ENCODE measurements around the gene ULK3. TPM values are rescaled to one million over a fixed set of nuclear protein-coding genes. Genes with fewer than 3 reads are reported as not detected.

ULK3 gene
- total RNA-seq, 2 experiments from 2014 or later = 37.8 to 38.9 TPM

GRCh38 chr15:74792227-74793016 is 50.5 kb downstream of the ULK3 start:
- peak overlapping the region; percentile 28 for H3K4me3 ChIP-seq (ENCODE audit: low read length)
- Mint-ChIP-seq H3K4me3 (peak overlapping the region; percentile 75), H3K27me3 (no peaks in the 10 kb centered on the region), H3K27ac (peak overlapping the region; percentile 94), H3K4me1 (ENCODE audit: low read depth) (peaks cover 90% of the 10 kb centered on the region), H3K9me3 (no peaks in the 10 kb centered on the region), H3K36me3 (ENCODE audit: low read depth) (peaks cover 49% of the 10 kb centered on the region)
- peak in 2 of 14 experiments; percentile 34 to 45 for DNase-seq
- ATAC-seq (ENCODE audit: poor library complexity) = no peak
- TF ChIP-seq, protein P1, sequence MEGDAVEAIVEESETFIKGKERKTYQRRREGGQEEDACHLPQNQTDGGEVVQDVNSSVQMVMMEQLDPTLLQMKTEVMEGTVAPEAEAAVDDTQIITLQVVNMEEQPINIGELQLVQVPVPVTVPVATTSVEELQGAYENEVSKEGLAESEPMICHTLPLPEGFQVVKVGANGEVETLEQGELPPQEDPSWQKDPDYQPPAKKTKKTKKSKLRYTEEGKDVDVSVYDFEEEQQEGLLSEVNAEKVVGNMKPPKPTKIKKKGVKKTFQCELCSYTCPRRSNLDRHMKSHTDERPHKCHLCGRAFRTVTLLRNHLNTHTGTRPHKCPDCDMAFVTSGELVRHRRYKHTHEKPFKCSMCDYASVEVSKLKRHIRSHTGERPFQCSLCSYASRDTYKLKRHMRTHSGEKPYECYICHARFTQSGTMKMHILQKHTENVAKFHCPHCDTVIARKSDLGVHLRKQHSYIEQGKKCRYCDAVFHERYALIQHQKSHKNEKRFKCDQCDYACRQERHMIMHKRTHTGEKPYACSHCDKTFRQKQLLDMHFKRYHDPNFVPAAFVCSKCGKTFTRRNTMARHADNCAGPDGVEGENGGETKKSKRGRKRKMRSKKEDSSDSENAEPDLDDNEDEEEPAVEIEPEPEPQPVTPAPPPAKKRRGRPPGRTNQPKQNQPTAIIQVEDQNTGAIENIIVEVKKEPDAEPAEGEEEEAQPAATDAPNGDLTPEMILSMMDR (IDR thresholded peaks at IDR 0.05) = no peak
- intact Hi-C loops (cut with DNase I, micrococcal nuclease) = loop anchor here (1.0 kb wide), 2 partner anchors 11 to 21 kb away; no protein-coding TSS in a partner anchor
- peaks cover 56% of the 10 kb centered on the region for H3K36me3 ChIP-seq (ENCODE audit: insufficient read depth, low read length)
- H3K9me3 ChIP-seq (ENCODE audit: control insufficient read depth in 1 of 2, insufficient read depth in 1 of 2, low read length in 2 of 2) = no peaks in the 10 kb centered on the region
- ChIA-PET POLR2A (interaction anchor here (1.0 to 33.5 kb wide), 6 partner anchors 13 to 177 kb away, joined by 3 to 925 read pairs (median 3); partner anchors contain the start of genes CLK3, CSK and ULK3), CTCF (interaction anchor here (0.5 to 14.8 kb wide), 7 partner anchors 12 to 195 kb away, joined by 3 to 353 read pairs (median 5); partner anchors contain the start of genes CSK and ULK3)
- H3K4me1 ChIP-seq (ENCODE audit: insufficient read depth, low read length) = peaks cover 96% of the 10 kb centered on the region
- no peaks in the 10 kb centered on the region for H3K27me3 ChIP-seq (ENCODE audit: control insufficient read depth in 1 of 2, insufficient read depth in 2 of 2, low read length in 2 of 2)
- H3K27ac ChIP-seq (ENCODE audit: low read depth in 1 of 2, low read length in 2 of 2) = peak overlapping the region; percentile 58 to 90

- Histone ChIP-seq H3K27me3 (ENCODE audit: control insufficient read depth in 1 of 2, insufficient read depth in 2 of 2, low read length in 2 of 2) (no peaks in the 10 kb centered on the region), H3K9me3 (ENCODE audit: control insufficient read depth in 1 of 2, insufficient read depth in 1 of 2, low read length in 2 of 2) (no peaks in the 10 kb centered on the region), H3K4me3 (ENCODE audit: low read length) (no peak overlapping the region), H3K36me3 (ENCODE audit: insufficient read depth, low read length) (peaks cover 56% of the 10 kb centered on the region), H3K4me1 (ENCODE audit: insufficient read depth, low read length) (peaks cover 96% of the 10 kb centered on the region), H3K27ac (ENCODE audit: low read depth in 1 of 2, low read length in 2 of 2) (peak overlapping the region; percentile 58 to 90)
- peak overlapping the region; percentile 94 for H3K27ac Mint-ChIP-seq
- no peaks in the 10 kb centered on the region for H3K9me3 Mint-ChIP-seq
- H3K4me1 Mint-ChIP-seq (ENCODE audit: low read depth) = peaks cover 94% of the 10 kb centered on the region
- no peak for ATAC-seq (ENCODE audit: poor library complexity)
- ChIA-PET POLR2A (interaction anchor here (1.0 to 33.5 kb wide), 3 partner anchors 12 to 176 kb away, joined by 3 to 925 read pairs (median 3); partner anchors contain the start of genes CLK3 and CSK), CTCF (interaction anchor here (0.8 to 14.8 kb wide), 6 partner anchors 8 to 577 kb away, joined by 3 to 353 read pairs (median 6); partner anchors contain the start of genes CSK and MAN2C1)
- intact Hi-C loops (cut with DNase I, micrococcal nuclease) = no loop called here
- TF ChIP-seq, protein P1 (IDR thresholded peaks at IDR 0.05) = no peak
- peak overlapping the region; percentile 75 for H3K4me3 Mint-ChIP-seq
- H3K36me3 Mint-ChIP-seq (ENCODE audit: low read depth) = peaks cover 44% of the 10 kb centered on the region
- peak in 1 of 14 experiments; percentile 1 for DNase-seq
- H3K27me3 Mint-ChIP-seq = no peaks in the 10 kb centered on the region
These were observed 51.3 kb downstream of the ULK3 start for GRCh38 chr15:74791667-74792066.

DNA sequence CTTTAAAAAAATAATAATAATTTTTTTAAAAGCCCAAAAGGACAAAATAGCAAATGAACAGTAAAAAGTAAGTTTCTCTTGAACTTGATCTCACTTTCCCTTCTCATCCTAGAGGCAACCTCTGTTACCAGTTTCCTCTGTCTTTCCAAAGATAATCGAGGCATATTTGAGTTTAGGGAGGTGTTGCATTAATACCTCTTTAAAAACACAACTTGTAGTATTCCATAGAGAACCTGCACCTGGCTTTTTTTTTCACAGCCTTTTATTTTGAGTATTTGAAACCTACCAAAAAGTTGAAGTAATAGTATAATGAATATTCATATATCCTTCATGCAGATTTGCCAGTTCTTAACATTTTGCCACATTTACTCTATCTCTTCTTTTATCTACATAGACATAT is 51.9 kb downstream of the ULK3 start:
- H3K36me3 Mint-ChIP-seq (ENCODE audit: low read depth) = peaks cover 39% of the 10 kb centered on the region
- H3K4me3 ChIP-seq (ENCODE audit: low read length) = peak overlapping the region; percentile 100
- H3K9me3 ChIP-seq (ENCODE audit: control insufficient read depth in 1 of 2, insufficient read depth in 1 of 2, low read length in 2 of 2) = no peaks in the 10 kb centered on the region
- peak overlapping the region; percentile 75 for H3K4me3 Mint-ChIP-seq
- peaks cover 91% of the 10 kb centered on the region for H3K4me1 Mint-ChIP-seq (ENCODE audit: low read depth)
- ATAC-seq (ENCODE audit: poor library complexity) = no peak
- CTCF ChIA-PET = interaction anchor here (0.8 to 14.8 kb wide), 3 partner anchors 8 to 577 kb away, joined by 3 to 353 read pairs (median 8); partner anchors contain the start of gene MAN2C1
- peaks cover 96% of the 10 kb centered on the region for H3K4me1 ChIP-seq (ENCODE audit: insufficient read depth, low read length)
- POLR2A ChIA-PET = interaction anchor here (0.5 to 33.5 kb wide), 2 partner anchors 12 to 388 kb away, joined by 3 to 925 read pairs; partner anchors contain the start of gene CSK
- H3K27ac ChIP-seq (ENCODE audit: low read depth in 1 of 2, low read length in 2 of 2) = peak overlapping the region in 1 of 2 donors; percentile 93
- no peaks in the 10 kb centered on the region for H3K9me3 Mint-ChIP-seq
- no peak for DNase-seq
- H3K27me3 ChIP-seq (ENCODE audit: control insufficient read depth in 1 of 2, insufficient read depth in 2 of 2, low read length in 2 of 2) = no peaks in the 10 kb centered on the region
- H3K27me3 Mint-ChIP-seq = no peaks in the 10 kb centered on the region
- intact Hi-C loops (cut with DNase I, micrococcal nuclease) = no loop called here
- H3K27ac Mint-ChIP-seq = peak overlapping the region; percentile 94
- TF ChIP-seq, protein P1 (IDR thresholded peaks at IDR 0.05) = no peak
- H3K36me3 ChIP-seq (ENCODE audit: insufficient read depth, low read length) = peaks cover 60% of the 10 kb centered on the region

Data from CD4-positive, alpha-beta T cell (primary cell).